CD4-positive, alpha-beta T cell treated with Interferon alpha-2 for 1 hour (primary cell): ENCODE measurements around the gene CYP2C8.
"Not testable (repeated sequence)": the region's sequence is repeated elsewhere in the genome, so short reads cannot be mapped to it uniquely, and the experiment has no call there.

Experiments
- DNase-seq, 2 donors: peaks; one replicate each; pipeline ENCODE4 v3.0.0-alpha.2; 2020 to 2022

CYP2C8 gene

GRCh38 chr10:95069286-95069685 is at the start of gene CYP2C8:
Gene CYP2C8 (minus strand): TSS chr10:95069497. CDS start chr10:95069402, 95 bp downstream.
- no peak for DNase-seq

- no peak for DNase-seq
Measured at GRCh38 chr10:95116869-95117269, 47.6 kb upstream of the CYP2C8 start.

- DNase-seq = not testable (repeated sequence)
Measured at GRCh38 chr10:95110823-95111222, 41.5 kb upstream of the CYP2C8 start.

- no peak for DNase-seq
Measured at GRCh38 chr10:95097805-95098204, 28.5 kb upstream of the CYP2C8 start.

GRCh38 chr10:95096143-95096542 is 26.8 kb upstream of the CYP2C8 start:
- DNase-seq = no peak

- not testable (repeated sequence) for DNase-seq
Measured at GRCh38 chr10:95079626-95080025, 10.3 kb upstream of the CYP2C8 start.

GRCh38 chr10:95077556-95077955 is 8.3 kb upstream of the CYP2C8 start:
- no peak for DNase-seq

GRCh38 chr10:95071107-95071660 is 1.9 kb upstream of the CYP2C8 start:
- no peak for DNase-seq

DNA sequence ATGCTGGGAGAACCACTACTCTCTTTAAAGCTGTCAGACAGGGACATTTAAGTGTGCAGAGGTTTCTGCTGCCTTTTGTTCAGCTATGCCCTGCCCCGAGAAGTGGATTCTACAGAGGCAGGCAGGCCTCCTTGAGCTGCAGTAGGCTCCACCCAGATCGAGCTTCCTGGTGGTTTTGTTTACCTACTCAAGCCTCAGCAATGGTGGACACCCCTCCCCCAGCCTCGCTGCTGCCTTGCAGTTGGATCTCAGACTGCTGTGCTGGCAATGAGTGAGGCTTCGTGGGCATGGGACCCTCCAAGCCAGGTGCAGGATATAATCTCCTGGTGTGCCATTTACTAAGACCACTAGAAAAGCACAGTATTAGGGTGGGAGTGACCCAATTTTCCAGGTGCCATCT is 5.2 kb downstream of the CYP2C8 start:
- DNase-seq = not testable (repeated sequence)

- no peak for DNase-seq
Measured at GRCh38 chr10:95056744-95057363, 12.4 kb downstream of the CYP2C8 start.

- no peak for DNase-seq
Measured at GRCh38 chr10:95049919-95050318, 19.4 kb downstream of the CYP2C8 start.

DNA sequence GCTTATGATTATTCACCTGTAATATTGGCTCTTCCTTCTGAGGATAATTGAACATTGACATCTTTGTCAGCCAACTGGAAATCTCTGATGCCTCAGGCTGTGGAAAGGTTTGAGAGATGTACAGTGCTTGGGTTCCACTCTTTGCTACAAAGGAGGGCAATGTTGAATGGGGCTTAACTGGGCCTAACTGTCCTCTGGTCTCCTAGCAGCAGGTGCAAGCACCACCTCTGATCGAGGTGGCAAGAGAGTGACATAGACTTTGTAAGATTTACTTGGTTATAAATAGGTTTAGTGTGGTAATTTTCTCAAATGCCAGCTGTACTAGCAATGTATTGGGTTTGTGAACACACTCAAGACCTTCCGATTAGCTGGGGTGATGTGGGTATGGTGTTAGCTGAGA is 21.1 kb downstream of the CYP2C8 start:
- no peak for DNase-seq

GRCh38 chr10:95039281-95039680 is 30.0 kb downstream of the CYP2C8 start:
- DNase-seq = no peak

GRCh38 chr10:95035332-95036295 is 33.7 kb downstream of the CYP2C8 start:
- no peak for DNase-seq

GRCh38 chr10:95034401-95034800 is 34.9 kb downstream of the CYP2C8 start:
- no peak for DNase-seq

DNA sequence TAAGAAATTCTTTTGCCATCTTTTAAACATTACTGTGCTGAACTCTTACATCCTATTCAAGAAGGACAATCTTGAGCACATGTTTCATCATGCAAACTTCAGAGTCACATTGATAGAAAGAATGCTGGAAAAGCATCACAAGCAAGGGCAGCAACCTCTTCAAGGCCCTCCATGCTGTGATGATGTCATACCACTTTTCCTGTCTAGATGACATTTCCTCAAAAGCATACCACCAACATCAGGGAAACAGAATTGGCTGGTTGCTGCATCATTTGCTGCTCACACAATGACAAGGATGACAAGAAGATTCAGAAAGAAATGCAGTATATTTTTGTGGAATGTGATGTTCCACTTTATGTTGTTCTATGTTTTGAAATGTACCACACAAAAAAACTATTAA is 37.6 kb downstream of the CYP2C8 start:
- DNase-seq = no peak

DNA sequence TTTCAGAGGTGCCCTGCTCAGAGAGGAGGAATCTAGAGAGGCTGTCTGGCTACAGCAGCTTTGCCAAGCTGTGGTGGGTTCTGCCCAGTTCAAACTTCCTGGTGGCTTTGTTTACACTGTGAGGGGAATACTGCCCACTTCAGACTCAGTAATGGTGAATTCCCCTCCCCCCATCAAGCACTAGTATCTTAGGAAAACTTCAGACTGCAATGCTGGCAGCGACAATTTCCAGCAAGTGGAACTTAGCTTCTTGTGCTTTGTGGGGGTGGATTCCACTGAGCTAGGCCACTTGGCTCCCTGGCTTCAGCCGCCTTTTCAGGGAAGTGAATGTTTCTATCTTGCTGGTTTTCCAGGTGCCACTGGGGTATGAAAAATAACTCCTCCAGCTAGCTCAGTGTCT is 42.8 kb downstream of the CYP2C8 start:
- DNase-seq = no peak

DNA sequence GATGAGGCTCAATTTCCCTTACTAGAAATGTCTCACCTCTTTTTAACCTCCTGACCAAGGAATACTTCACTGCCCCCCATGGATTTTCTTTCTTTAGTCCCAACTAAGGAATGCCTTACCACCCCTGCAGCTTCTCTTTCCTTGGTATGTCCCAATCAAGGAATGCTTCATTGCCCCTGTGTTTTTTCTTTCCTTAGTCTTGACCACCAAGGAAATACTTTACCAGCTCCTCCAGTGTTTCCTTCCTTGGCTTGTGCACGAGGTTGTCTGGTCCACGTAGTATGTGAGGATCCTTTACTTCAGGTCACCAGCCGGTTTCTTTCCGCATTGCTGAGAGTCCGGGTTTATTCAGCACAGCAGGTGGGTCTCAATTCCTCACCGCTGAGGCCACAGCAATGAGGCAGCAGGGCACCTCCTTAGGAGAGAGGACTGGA is 71.5 kb downstream of the CYP2C8 start:
- DNase-seq = no peak

- DNase-seq = no peak
Measured at GRCh38 chr10:94992811-94993210, 76.5 kb downstream of the CYP2C8 start.

- no peak for DNase-seq
Measured at GRCh38 chr10:94991243-94991888, 77.9 kb downstream of the CYP2C8 start.

GRCh38 chr10:94989192-94989591 is 80.1 kb downstream of the CYP2C8 start:
- no peak for DNase-seq
